Fibroblast of villous mesenchyme (primary cell): ENCODE results near the gene PCDHA5. TPM values are rescaled to one million over a fixed set of nuclear protein-coding genes. Genes with fewer than 3 reads are reported as not detected.
"Not testable (repeated sequence)": the region's sequence is repeated elsewhere in the genome, so short reads cannot be mapped to it uniquely, and the experiment has no call there.

Experiments used
- DNase-seq: peaks from one replicate; pipeline ENCODE4 v3.0.0-alpha.2; 2010; ENCODE audit warnings: low read depth
- H3K4me3 ChIP-seq: 2 replicates; pipeline ENCODE4 v1.5.1; 2011; ENCODE audit warnings: low read depth, mild to moderate bottlenecking, low read length
- CTCF ChIP-seq: IDR thresholded peaks from 2 replicates; pipeline ENCODE4 v1.5.1; 2012; ENCODE audit warnings: low read depth, mild to moderate bottlenecking, low read length; ENCODE audit not compliant: insufficient read depth
- total RNA-seq: library from RNA; depleted of rRNA; stranded (reverse); fragments of >200 nt; gene quantifications from 2 replicates; pipeline ENCODE4 v1.2.3, GENCODE V29; 2012

The PCDHA5 gene
- total RNA-seq, 1 donor: under 0.01 TPM

- DNase-seq: no peak
- TF ChIP-seq CTCF: no peak
- no peak overlapping the region for H3K4me3 ChIP-seq
These were observed 6.9 kb downstream of the PCDHA5 start for GRCh38 chr5:140828362-140828737.

- not testable (repeated sequence) for DNase-seq, H3K4me3 ChIP-seq
These were observed 8.4 kb downstream of the PCDHA5 start for GRCh38 chr5:140829511-140830501.

GRCh38 chr5:140833993-140834392 is 12.6 kb downstream of the PCDHA5 start, which contains the start of gene PCDHA7:
Gene PCDHA7 (plus strand): TSS chr5:140834269. CDS start chr5:140834384, 115 bp downstream.
- peak within 1 kb of the TSS; percentile 33 for H3K4me3 ChIP-seq
- TF ChIP-seq CTCF: no peak
- peak; percentile 18 for DNase-seq

GRCh38 chr5:140834439-140835008 is 13.1 kb downstream of the PCDHA5 start:
- peak overlapping the region; percentile 33 for H3K4me3 ChIP-seq
- not testable (repeated sequence) for DNase-seq

GRCh38 chr5:140835622-140836510 is 14.5 kb downstream of the PCDHA5 start:
- no peak for TF ChIP-seq CTCF
- no peak overlapping the region for H3K4me3 ChIP-seq
- DNase-seq: no peak

GRCh38 chr5:140840978-140841962 is 19.9 kb downstream of the PCDHA5 start, which contains the start of gene PCDHA8:
Gene PCDHA8 (plus strand): TSS chr5:140841187. CDS start chr5:140841322, 135 bp downstream.
- H3K4me3 ChIP-seq: no peak within 1 kb of the TSS
- no peak for DNase-seq
- TF ChIP-seq CTCF: peak; percentile 35
